Caco-2 (cell line): ENCODE results near the gene GPR12. TPM values are rescaled to one million over a fixed set of nuclear protein-coding genes. Genes with fewer than 3 reads are reported as not detected.

Experiments
- BruUV-seq: library from RNA; stranded (reverse); fragments of 400-500 nt; replicated peaks from 2 replicates; lab custom pipeline; 2021; lab: Mats Ljungman, UMichigan
- CTCF ChIA-PET: fragments of 300-600 bp; sonication (Branson Sonifier 250); formaldehyde crosslinking; loops from one replicate; lab custom pipeline; 2022; ENCODE audit warnings: antibody characterized with exemption; lab: Charles Lee
- POLR2A ChIA-PET: fragments of 300-600 bp; sonication (Branson Sonifier 250); formaldehyde crosslinking; loops from one replicate; lab custom pipeline; 2022; ENCODE audit warnings: antibody characterized with exemption; lab: Charles Lee
- DNase-seq, 2 experiments: peaks; one replicate each; pipeline versions ENCODE4 v3.0.0 to v3.0.0-alpha.2; 2020 to 2022
- H3K27me3 ChIP-seq: replicated peaks from 2 replicates; pipeline ENCODE4 v1.6.0; 2011; ENCODE audit warnings: low read length; ENCODE audit not compliant: control insufficient read depth, insufficient read depth
- H3K36me3 ChIP-seq: 2 replicates; pipeline ENCODE4 v1.5.1; 2011; ENCODE audit warnings: low read length; ENCODE audit not compliant: control insufficient read depth, insufficient read depth
- H3K4me1 ChIP-seq: fragments of 250-450 bp; sonication (Bioruptor Pico); 2 replicates; pipeline ENCODE4 v1.5.1; 2020; ENCODE audit warnings: mild to moderate bottlenecking
- H3K4me3 ChIP-seq: 2 replicates; pipeline ENCODE4 v1.5.1; 2011; ENCODE audit warnings: low read depth, mild to moderate bottlenecking, control low read depth, low read length
- H3K9me3 ChIP-seq: fragments of 250-450 bp; sonication (Bioruptor Pico); 2 replicates; pipeline ENCODE4 v1.5.1; 2020; ENCODE audit warnings: mild to moderate bottlenecking, moderate library complexity
- H3K27ac Mint-ChIP-seq: one replicate; pipeline ENCODE4 v1.8.0; 2022; ENCODE audit warnings: mixed read lengths; ENCODE audit not compliant: unreplicated experiment
- H3K27me3 Mint-ChIP-seq: one replicate; pipeline ENCODE4 v1.8.0; 2022; ENCODE audit warnings: mixed read lengths; ENCODE audit not compliant: insufficient read depth, unreplicated experiment
- H3K36me3 Mint-ChIP-seq: one replicate; pipeline ENCODE4 v1.8.0; 2022; ENCODE audit warnings: mild to moderate bottlenecking, mixed read lengths; ENCODE audit not compliant: insufficient read depth, unreplicated experiment
- H3K4me1 Mint-ChIP-seq: one replicate; pipeline ENCODE4 v1.8.0; 2022; ENCODE audit warnings: low read depth, mixed read lengths; ENCODE audit not compliant: unreplicated experiment
- H3K4me3 Mint-ChIP-seq: one replicate; pipeline ENCODE4 v1.8.0; 2022; ENCODE audit warnings: mild to moderate bottlenecking, moderate library complexity, mixed read lengths; ENCODE audit not compliant: unreplicated experiment
- H3K9me3 Mint-ChIP-seq: one replicate; pipeline ENCODE4 v1.8.0; 2022; ENCODE audit warnings: mixed read lengths; ENCODE audit not compliant: unreplicated experiment
- CTCF ChIP-seq, 2 experiments: fragments of 200-600 bp in 1 of 2; IDR thresholded peaks; 1 replicate in 1 of 2; 2 replicates in 1 of 2; pipeline versions ENCODE4 v1.5.1 to v1.8.0; 2011 to 2022; ENCODE audit warnings: antibody characterized with exemption in 1 of 2, control low read depth in 1 of 2, inconsistent platforms in 1 of 2, low read depth in 1 of 2, low read length in 1 of 2, mild to moderate bottlenecking in 1 of 2, moderate library complexity in 1 of 2; ENCODE audit not compliant: insufficient read depth in 1 of 2, severe bottlenecking in 1 of 2, unreplicated experiment in 1 of 2
- intact Hi-C: fragments of 100-400 bp; cut with micrococcal nuclease; formaldehyde crosslinking; loops from one replicate; pipeline ENCODE4 v1.10.0; 2022; ENCODE audit not compliant: unreplicated experiment
- total RNA-seq: library from RNA; stranded (reverse); gene quantifications from 2 replicates; pipeline ENCODE4 v1.2.3, GENCODE V29; 2022

GPR12 gene
- total RNA-seq, 1 experiment from 2014 or later = not detected

DNA sequence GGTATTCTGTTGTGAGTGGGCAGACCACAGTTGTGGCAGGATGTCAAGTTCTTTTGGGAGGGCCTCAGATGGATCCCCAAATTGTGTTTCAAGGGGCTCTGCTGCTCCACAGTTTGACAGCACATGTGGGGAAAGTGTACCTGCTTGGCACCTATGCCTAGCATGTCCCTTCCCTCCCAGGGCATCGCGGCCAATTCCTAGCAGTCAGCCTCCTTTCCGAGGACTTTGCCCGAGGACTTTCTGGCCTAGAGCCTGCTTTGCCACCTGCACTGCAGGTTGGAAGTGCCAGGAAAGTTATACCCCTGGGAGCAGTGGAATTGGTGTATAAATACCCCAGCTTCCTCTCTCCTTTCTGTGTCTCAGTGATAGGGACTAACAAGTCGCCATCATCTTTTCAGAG lies 11.9 kb upstream of the GPR12 start:
- no peak overlapping the region for H3K4me3 ChIP-seq
- BruUV-seq = no TSS peak
- Mint-ChIP-seq H3K27ac (no peak overlapping the region), H3K4me3 (no peak overlapping the region), H3K4me1 (no peaks in the 10 kb centered on the region), H3K27me3 (peaks cover 12% of the 10 kb centered on the region), H3K9me3 (no peaks in the 10 kb centered on the region), H3K36me3 (no peaks in the 10 kb centered on the region)
- H3K9me3 ChIP-seq = no peaks in the 10 kb centered on the region
- ChIA-PET POLR2A (no interaction called here), CTCF (no interaction called here)
- H3K36me3 ChIP-seq = no peaks in the 10 kb centered on the region
- no peaks in the 10 kb centered on the region for H3K4me1 ChIP-seq
- DNase-seq = no peak
- intact Hi-C loops = no loop called here
- TF ChIP-seq CTCF (IDR thresholded peaks at IDR 0.05; ENCODE audit: insufficient read depth in 1 of 2, low read depth in 1 of 2, low read length in 1 of 2, severe bottlenecking in 1 of 2, unreplicated experiment in 1 of 2) = no peak
- peaks cover 3% of the 10 kb centered on the region; the same call in 1 of the 2 replicates for H3K27me3 ChIP-seq

DNA sequence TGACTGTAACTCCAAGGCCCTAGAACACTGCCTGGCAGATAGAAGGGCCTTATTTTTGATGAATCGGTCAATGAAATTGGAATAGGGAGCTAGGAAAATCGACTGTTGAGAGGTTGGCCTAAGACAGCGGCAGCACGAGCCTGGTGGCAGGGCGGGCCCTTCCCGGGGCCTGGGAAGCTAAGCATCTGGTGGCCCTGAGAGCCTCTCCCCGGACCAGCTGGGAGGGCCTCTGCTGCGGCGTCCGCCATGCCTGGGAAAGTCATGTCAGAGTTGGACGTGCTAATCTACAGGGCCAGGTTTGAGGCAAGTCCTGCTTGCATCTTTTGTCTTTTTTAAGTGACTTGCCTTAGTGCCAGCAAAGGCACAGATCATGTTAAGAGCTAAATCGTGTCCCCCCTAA lies 11.2 kb upstream of the GPR12 start:
- peaks cover 12% of the 10 kb centered on the region for H3K27me3 Mint-ChIP-seq
- TF ChIP-seq CTCF (IDR thresholded peaks at IDR 0.05; ENCODE audit: insufficient read depth in 1 of 2, low read depth in 1 of 2, low read length in 1 of 2, severe bottlenecking in 1 of 2, unreplicated experiment in 1 of 2) = no peak
- ChIA-PET CTCF (no interaction called here), POLR2A (no interaction called here)
- no TSS peak for BruUV-seq
- Histone ChIP-seq H3K27me3 (peaks cover 3% of the 10 kb centered on the region; the same call in 1 of the 2 replicates), H3K36me3 (no peaks in the 10 kb centered on the region), H3K9me3 (no peaks in the 10 kb centered on the region), H3K4me3 (no peak overlapping the region), H3K4me1 (no peaks in the 10 kb centered on the region)
- H3K4me3 Mint-ChIP-seq = no peak overlapping the region
- no peaks in the 10 kb centered on the region for H3K9me3 Mint-ChIP-seq
- H3K36me3 Mint-ChIP-seq = no peaks in the 10 kb centered on the region
- intact Hi-C loops = no loop called here
- H3K4me1 Mint-ChIP-seq = no peaks in the 10 kb centered on the region
- no peak for DNase-seq
- H3K27ac Mint-ChIP-seq = no peak overlapping the region

GRCh38 chr13:26762745-26763345 lies 2.3 kb upstream of the GPR12 start:
- peaks cover 13% of the 10 kb centered on the region for H3K27me3 ChIP-seq
- no peak overlapping the region for H3K4me3 Mint-ChIP-seq
- H3K27me3 Mint-ChIP-seq = peaks cover 48% of the 10 kb centered on the region
- no peak for DNase-seq
- H3K9me3 ChIP-seq = no peaks in the 10 kb centered on the region
- H3K4me1 Mint-ChIP-seq = no peaks in the 10 kb centered on the region
- no peak for TF ChIP-seq CTCF (IDR thresholded peaks at IDR 0.05; ENCODE audit: insufficient read depth in 1 of 2, low read depth in 1 of 2, low read length in 1 of 2, severe bottlenecking in 1 of 2, unreplicated experiment in 1 of 2)
- H3K27ac Mint-ChIP-seq = no peak overlapping the region
- H3K4me3 ChIP-seq = no peak overlapping the region
- H3K36me3 ChIP-seq = no peaks in the 10 kb centered on the region
- H3K9me3 Mint-ChIP-seq = no peaks in the 10 kb centered on the region
- ChIA-PET POLR2A (no interaction called here), CTCF (no interaction called here)
- H3K36me3 Mint-ChIP-seq = no peaks in the 10 kb centered on the region
- BruUV-seq = no TSS peak
- H3K4me1 ChIP-seq = 0 out of 2 replicates have a peak, but pooled peaks cover 6% of the 10 kb centered on the region
- intact Hi-C loops = no loop called here
